Progenitor cell of endocrine pancreas (in vitro differentiated cells): Measurements from ENCODE around the gene PTPRC. TPM values are rescaled to one million over a fixed set of nuclear protein-coding genes. Genes with fewer than 3 reads are reported as not detected.

ENCODE experiments used
- DNase-seq: peaks from one replicate; pipeline ENCODE4 v3.0.0; 2021; ENCODE audit warnings: low spot score; ENCODE audit not compliant: unreplicated experiment
- H3K27ac Mint-ChIP-seq: 2 replicates; pipeline ENCODE4 v1.8.0; 2021; ENCODE audit warnings: mild to moderate bottlenecking, moderate library complexity, mixed read lengths
- H3K27me3 Mint-ChIP-seq: 2 replicates; pipeline ENCODE4 v1.8.0; 2021; ENCODE audit warnings: mixed read lengths
- H3K36me3 Mint-ChIP-seq: 2 replicates; pipeline ENCODE4 v1.8.0; 2022; ENCODE audit warnings: mixed read lengths; ENCODE audit not compliant: insufficient read depth
- H3K4me1 Mint-ChIP-seq: 2 replicates; pipeline ENCODE4 v1.8.0; 2021; ENCODE audit warnings: low read depth, mixed read lengths
- H3K4me3 Mint-ChIP-seq: 2 replicates; pipeline ENCODE4 v1.8.0; 2021; ENCODE audit warnings: low read depth, mild to moderate bottlenecking, moderate library complexity, mixed read lengths
- H3K9me3 Mint-ChIP-seq: 2 replicates; pipeline ENCODE4 v1.8.0; 2021; ENCODE audit warnings: low read depth, mixed read lengths
- total RNA-seq: library from RNA; stranded (reverse); gene quantifications from 2 replicates; pipeline ENCODE4 v1.2.1, GENCODE V29; 2021
- TF ChIP-seq, protein P1 (sequence below): fragments of 200-600 bp; sonication (generic); IDR thresholded peaks from one replicate; pipeline ENCODE4 v1.5.0; 2021; ENCODE audit warnings: antibody characterized with exemption, mild to moderate bottlenecking; ENCODE audit not compliant: unreplicated experiment

Gene PTPRC
- total RNA-seq, 1 donor from 2014 or later = not detected

DNA sequence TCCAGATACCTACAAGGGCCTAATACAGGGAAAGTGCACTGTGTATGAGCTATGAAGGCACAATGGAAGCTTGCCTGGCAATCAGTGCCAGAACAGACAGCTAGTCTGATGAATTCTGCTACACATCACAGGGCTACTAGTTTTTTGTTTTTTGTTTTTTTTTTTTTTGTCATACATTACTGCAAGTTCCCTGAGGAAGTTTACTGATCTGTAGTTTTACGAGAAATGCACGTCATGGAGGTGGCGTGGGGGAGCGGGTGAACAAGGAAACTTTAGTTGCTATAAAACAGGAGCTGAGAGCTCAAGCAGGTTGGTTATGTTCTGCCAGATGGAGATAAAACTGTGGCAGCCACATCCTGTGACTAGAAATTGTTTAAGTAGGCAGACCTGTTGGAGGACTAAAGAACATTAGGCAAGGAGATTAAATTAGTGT, 17.7 kb downstream of the PTPRC start:
- Mint-ChIP-seq H3K4me3 (no peak overlapping the region), H3K4me1 (no peaks in the 10 kb centered on the region), H3K36me3 (no peaks in the 10 kb centered on the region), H3K9me3 (no peaks in the 10 kb centered on the region), H3K27me3 (no peaks in the 10 kb centered on the region), H3K27ac (no peak overlapping the region)
- no peak for DNase-seq
- TF ChIP-seq, protein P1, sequence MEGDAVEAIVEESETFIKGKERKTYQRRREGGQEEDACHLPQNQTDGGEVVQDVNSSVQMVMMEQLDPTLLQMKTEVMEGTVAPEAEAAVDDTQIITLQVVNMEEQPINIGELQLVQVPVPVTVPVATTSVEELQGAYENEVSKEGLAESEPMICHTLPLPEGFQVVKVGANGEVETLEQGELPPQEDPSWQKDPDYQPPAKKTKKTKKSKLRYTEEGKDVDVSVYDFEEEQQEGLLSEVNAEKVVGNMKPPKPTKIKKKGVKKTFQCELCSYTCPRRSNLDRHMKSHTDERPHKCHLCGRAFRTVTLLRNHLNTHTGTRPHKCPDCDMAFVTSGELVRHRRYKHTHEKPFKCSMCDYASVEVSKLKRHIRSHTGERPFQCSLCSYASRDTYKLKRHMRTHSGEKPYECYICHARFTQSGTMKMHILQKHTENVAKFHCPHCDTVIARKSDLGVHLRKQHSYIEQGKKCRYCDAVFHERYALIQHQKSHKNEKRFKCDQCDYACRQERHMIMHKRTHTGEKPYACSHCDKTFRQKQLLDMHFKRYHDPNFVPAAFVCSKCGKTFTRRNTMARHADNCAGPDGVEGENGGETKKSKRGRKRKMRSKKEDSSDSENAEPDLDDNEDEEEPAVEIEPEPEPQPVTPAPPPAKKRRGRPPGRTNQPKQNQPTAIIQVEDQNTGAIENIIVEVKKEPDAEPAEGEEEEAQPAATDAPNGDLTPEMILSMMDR = no peak

DNA sequence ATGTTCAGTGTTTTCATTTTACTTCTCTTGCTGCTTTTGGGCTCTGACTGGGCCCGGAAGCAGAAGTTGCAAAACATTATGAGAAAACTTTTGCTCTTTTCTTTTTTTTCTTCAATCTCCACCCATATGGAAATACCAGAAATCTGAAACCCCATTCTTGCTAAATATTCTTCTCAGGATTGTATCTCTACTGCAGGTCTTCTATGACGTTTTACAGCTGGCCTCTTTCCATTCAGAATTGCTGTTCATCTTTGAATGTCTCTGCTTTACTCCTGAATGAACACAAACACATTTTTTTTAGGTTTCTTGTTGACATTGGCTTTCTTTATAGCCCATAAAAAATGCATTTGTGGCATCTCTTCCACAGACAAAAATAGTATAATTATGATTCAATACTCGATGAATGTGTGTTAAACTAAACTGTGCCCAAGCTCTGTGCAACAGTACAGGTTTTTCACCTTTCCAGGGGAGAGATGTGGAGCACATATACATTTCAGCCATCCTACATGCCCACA, 18.8 kb downstream of the PTPRC start:
- no peak for DNase-seq
- no peaks in the 10 kb centered on the region for H3K9me3 Mint-ChIP-seq
- no peaks in the 10 kb centered on the region for H3K27me3 Mint-ChIP-seq
- TF ChIP-seq, protein P1 = no peak
- no peaks in the 10 kb centered on the region for H3K36me3 Mint-ChIP-seq
- H3K4me3 Mint-ChIP-seq = no peak overlapping the region
- no peak overlapping the region for H3K27ac Mint-ChIP-seq
- H3K4me1 Mint-ChIP-seq = no peaks in the 10 kb centered on the region

DNA sequence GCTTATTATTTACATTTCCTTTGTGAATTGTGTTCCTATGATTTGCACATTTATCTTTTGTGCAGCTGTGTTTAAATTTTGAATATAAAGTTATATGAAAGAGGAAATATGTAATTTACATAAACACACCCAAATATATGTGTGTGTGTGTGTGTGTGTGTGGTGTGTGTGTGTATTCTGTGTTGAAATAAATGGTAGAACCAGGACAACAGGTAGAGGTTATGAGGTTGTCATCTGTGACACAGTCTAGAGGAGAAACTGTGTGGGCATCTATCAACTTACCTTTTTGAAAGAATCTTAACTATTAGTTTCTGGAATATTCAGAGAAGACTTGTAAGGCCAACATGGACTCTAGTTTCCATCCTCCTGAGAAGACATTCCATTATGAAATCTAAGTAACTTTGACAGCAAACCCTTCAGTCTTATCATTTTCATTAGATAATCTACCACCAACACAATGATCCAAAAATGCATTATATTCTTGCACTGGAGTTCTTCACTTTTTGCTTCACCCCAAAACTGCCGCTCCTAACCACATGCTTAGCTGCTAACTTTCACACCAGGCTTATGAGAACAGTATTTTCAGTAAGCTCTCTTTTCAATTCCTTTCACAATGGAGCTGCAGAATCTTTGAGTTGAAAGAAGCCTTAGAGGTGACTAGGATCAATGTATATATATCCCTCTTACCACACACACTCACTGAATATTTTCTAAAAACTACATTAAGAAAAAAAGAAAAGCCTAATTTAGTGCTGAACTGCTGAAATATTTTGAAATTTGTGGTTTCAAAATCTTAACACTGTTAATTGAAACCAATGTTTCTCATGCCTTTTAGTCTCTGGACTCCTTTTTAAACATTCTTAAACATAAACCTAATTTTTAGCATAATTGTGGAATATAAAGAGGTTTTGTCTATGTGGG, 21.8 kb downstream of the PTPRC start:
- no peak for DNase-seq
- Mint-ChIP-seq H3K4me3 (no peak overlapping the region), H3K4me1 (no peaks in the 10 kb centered on the region), H3K36me3 (no peaks in the 10 kb centered on the region), H3K27me3 (no peaks in the 10 kb centered on the region), H3K27ac (no peak overlapping the region), H3K9me3 (no peaks in the 10 kb centered on the region)
- TF ChIP-seq, protein P1 = no peak

DNA sequence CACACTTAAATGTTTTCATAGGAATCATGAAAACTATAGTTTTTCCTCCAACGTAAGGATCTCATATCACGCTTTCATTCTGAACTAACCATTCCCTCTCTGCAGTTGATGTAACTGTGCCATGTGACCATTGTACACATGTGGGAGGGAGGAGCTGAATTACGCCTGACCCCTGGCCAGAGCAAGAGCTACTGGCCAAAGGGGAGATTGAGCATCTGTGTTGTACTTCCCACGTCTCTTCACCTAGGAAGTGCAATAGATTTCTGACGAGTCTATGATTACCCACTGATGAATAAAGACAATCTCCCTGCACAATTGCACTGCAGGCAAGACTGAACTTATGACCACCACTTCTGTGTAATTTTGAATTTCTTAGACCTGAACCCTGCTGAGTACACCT, 24.0 kb downstream of the PTPRC start:
- Mint-ChIP-seq H3K36me3 (no peaks in the 10 kb centered on the region), H3K9me3 (no peaks in the 10 kb centered on the region), H3K4me3 (no peak overlapping the region), H3K27ac (no peak overlapping the region), H3K4me1 (no peaks in the 10 kb centered on the region), H3K27me3 (no peaks in the 10 kb centered on the region)
- TF ChIP-seq, protein P1 = no peak
- DNase-seq = no peak

GRCh38 chr1:198664068-198664788, 25.4 kb downstream of the PTPRC start:
- Mint-ChIP-seq H3K36me3 (no peaks in the 10 kb centered on the region), H3K27me3 (no peaks in the 10 kb centered on the region), H3K4me1 (no peaks in the 10 kb centered on the region), H3K4me3 (no peak overlapping the region), H3K9me3 (no peaks in the 10 kb centered on the region), H3K27ac (no peak overlapping the region)
- no peak for DNase-seq
- TF ChIP-seq, protein P1 = no peak
